Lower lobe of right lung (tissue), 2 donors: ENCODE results near the gene PIK3R4. TPM values are rescaled to one million over a fixed set of nuclear protein-coding genes. Genes with fewer than 3 reads are reported as not detected.

Experiments used
- ATAC-seq, 2 donors: fragments of 200-7000 bp; cut with Tn5 transposase; one replicate each; pipeline ENCODE4 v1.9.1; 2020 to 2022; ENCODE audit warnings: mild to moderate bottlenecking in 2 of 2, moderate library complexity in 2 of 2
- DNase-seq: peaks from one replicate; pipeline ENCODE4 v3.0.0-alpha.2; 2020
- H3K27ac ChIP-seq: fragments of 200-600 bp; one replicate; pipeline ENCODE4 v1.8.0; 2022
- H3K27me3 ChIP-seq: fragments of 200-600 bp; one replicate; pipeline ENCODE4 v1.8.0; 2022; ENCODE audit warnings: low read depth
- H3K36me3 ChIP-seq: fragments of 200-600 bp; one replicate; pipeline ENCODE4 v1.8.0; 2022; ENCODE audit warnings: mild to moderate bottlenecking
- H3K4me1 ChIP-seq: fragments of 200-600 bp; one replicate; pipeline ENCODE4 v1.8.0; 2022
- H3K4me3 ChIP-seq: fragments of 200-600 bp; one replicate; pipeline ENCODE4 v1.8.0; 2022; ENCODE audit warnings: mild to moderate bottlenecking
- H3K9me3 ChIP-seq: fragments of 200-600 bp; one replicate; pipeline ENCODE4 v1.8.0; 2022
- intact Hi-C: fragments of 100-400 bp; cut with DNase I; formaldehyde crosslinking; loops from one replicate; pipeline ENCODE4 v1.11.0; 2022
- total RNA-seq: library from RNA; stranded (reverse); fragmentation: NEBNext Ultra II Directional; extraction: Animal tissue kit (Norgen Biotek cat#: 25700); gene quantifications from one replicate; pipeline ENCODE4 v1.2.1, GENCODE V29; 2021
- TF ChIP-seq, protein P1 (sequence below): fragments of 200-600 bp; IDR thresholded peaks from one replicate; pipeline ENCODE4 v1.8.0; 2022; ENCODE audit warnings: antibody characterized with exemption, mild to moderate bottlenecking
- donor health status: DM: no; HTN: yes; CAD: no; lungs with severe emphysema.

PIK3R4 gene
- total RNA-seq, 1 donor from 2014 or later, result 26.3 TPM

DNA sequence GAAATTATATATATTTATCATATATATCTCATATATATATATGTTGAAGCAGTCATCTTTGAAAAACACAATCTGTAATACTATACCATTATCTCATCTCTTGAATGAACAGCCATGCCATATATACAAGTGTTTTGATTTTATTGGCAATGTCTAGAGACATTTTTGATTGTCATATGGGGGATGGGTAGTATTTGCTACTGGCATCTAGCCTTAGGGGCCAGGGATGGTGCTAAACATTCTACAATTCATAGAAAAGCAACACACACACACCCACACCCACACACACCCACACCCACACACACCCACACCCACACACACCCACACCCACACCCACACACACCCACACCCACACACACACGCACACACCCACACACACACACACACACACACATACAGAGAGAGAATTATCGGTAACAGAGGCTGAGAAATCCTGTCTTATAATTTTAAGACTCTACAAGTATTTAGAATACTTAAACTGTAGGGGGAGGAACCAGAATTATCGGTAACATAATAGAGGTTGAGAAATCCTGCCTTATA lies 11.1 kb upstream of the PIK3R4 start:
- intact Hi-C loops, result no loop called here
- no peaks in the 10 kb centered on the region for H3K36me3 ChIP-seq
- no peak overlapping the region for H3K4me3 ChIP-seq
- DNase-seq (no peak), ATAC-seq (no peak)
- no peaks in the 10 kb centered on the region for H3K4me1 ChIP-seq
- no peak overlapping the region for H3K27ac ChIP-seq
- H3K27me3 ChIP-seq, result no peaks in the 10 kb centered on the region
- TF ChIP-seq, protein P1, sequence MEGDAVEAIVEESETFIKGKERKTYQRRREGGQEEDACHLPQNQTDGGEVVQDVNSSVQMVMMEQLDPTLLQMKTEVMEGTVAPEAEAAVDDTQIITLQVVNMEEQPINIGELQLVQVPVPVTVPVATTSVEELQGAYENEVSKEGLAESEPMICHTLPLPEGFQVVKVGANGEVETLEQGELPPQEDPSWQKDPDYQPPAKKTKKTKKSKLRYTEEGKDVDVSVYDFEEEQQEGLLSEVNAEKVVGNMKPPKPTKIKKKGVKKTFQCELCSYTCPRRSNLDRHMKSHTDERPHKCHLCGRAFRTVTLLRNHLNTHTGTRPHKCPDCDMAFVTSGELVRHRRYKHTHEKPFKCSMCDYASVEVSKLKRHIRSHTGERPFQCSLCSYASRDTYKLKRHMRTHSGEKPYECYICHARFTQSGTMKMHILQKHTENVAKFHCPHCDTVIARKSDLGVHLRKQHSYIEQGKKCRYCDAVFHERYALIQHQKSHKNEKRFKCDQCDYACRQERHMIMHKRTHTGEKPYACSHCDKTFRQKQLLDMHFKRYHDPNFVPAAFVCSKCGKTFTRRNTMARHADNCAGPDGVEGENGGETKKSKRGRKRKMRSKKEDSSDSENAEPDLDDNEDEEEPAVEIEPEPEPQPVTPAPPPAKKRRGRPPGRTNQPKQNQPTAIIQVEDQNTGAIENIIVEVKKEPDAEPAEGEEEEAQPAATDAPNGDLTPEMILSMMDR, result no peak
- no peaks in the 10 kb centered on the region for H3K9me3 ChIP-seq

DNA sequence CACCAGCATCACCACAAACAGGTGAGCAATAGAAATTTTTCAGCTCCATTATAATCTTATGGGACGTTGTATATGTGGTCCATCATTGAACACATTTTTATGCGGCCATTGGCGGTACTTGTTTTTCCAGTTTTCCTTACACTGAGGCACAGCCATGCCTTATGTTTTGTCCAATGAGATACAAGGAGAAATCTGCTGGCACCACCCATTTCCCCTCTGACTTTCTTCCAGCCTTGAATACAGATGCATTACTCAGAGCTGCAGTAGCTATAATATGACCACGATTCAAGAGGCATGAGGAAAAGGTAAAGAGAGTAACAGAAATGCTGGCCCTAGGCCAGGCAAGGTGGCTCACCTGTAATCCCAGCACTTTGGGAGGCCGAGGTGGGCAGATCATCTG lies 9.0 kb upstream of the PIK3R4 start:
- H3K4me1 ChIP-seq, result no peaks in the 10 kb centered on the region
- no peak overlapping the region for H3K4me3 ChIP-seq
- H3K9me3 ChIP-seq, result no peaks in the 10 kb centered on the region
- intact Hi-C loops, result no loop called here
- TF ChIP-seq, protein P1, result no peak
- ATAC-seq (no peak), DNase-seq (no peak)
- H3K27ac ChIP-seq, result no peak overlapping the region
- no peaks in the 10 kb centered on the region for H3K36me3 ChIP-seq
- no peaks in the 10 kb centered on the region for H3K27me3 ChIP-seq

DNA sequence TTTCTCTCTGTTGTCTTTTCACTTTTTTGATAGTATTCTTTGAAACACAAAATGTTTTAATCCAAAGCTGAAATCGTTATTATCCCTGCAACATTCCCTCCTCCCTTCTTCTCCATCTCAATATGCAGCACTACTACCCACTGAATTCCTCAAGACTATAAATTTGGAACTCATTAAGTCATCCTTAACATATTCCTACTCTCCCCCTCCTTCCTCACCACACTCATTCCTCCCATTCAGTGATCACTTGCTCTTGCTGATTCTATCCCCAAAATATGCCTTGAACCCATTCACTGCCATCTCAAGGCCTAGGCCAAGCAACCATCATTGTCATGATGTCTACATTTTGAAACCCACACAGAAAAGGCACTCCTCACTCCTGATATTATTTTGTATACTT lies 2.4 kb upstream of the PIK3R4 start:
- Histone ChIP-seq H3K27me3 (no peaks in the 10 kb centered on the region), H3K4me1 (peaks cover 20% of the 10 kb centered on the region), H3K4me3 (no peak overlapping the region), H3K36me3 (peaks cover 5% of the 10 kb centered on the region), H3K9me3 (no peaks in the 10 kb centered on the region), H3K27ac (no peak overlapping the region)
- TF ChIP-seq, protein P1, result no peak
- no peak for ATAC-seq
- intact Hi-C loops, result no loop called here
- DNase-seq, result no peak

DNA sequence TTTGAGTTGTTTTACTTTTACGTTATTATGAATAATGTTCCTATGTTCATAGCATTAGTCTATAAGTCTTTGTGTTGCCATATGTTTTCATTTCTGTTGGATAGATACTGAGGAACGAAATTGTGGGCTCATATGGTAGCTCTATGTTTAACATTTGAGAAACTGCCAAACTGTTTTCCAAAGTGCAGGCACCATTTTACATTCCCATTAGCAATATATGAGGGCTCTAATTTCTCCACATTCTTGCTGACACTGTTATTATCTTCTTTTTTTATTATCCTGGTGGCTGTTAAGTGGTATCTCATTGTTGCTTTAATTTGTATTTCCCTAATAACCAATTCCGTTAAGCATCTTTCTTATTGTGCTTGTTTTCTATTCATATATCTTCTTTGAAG lies 1.8 kb upstream of the PIK3R4 start:
- Histone ChIP-seq H3K36me3 (peaks cover 9% of the 10 kb centered on the region), H3K4me3 (peak overlapping the region; percentile 77), H3K9me3 (no peaks in the 10 kb centered on the region), H3K27me3 (no peaks in the 10 kb centered on the region), H3K4me1 (peaks cover 25% of the 10 kb centered on the region), H3K27ac (peak overlapping the region; percentile 90)
- intact Hi-C loops, result no loop called here
- TF ChIP-seq, protein P1, result no peak
- DNase-seq (no peak), ATAC-seq (no peak)

- H3K27ac ChIP-seq, result no peak overlapping the region
- ATAC-seq (no peak), DNase-seq (no peak)
- intact Hi-C loops, result no loop called here
- TF ChIP-seq, protein P1, result no peak
- no peak overlapping the region for H3K4me3 ChIP-seq
- H3K9me3 ChIP-seq, result no peaks in the 10 kb centered on the region
- peaks cover 22% of the 10 kb centered on the region for H3K36me3 ChIP-seq
- H3K27me3 ChIP-seq, result no peaks in the 10 kb centered on the region
- H3K4me1 ChIP-seq, result peaks cover 46% of the 10 kb centered on the region
Observed at GRCh38 chr3:130743354-130743753, 3.3 kb downstream of the PIK3R4 start.
